Mucosa of stomach (tissue), 1 donor: Measurements from ENCODE around the gene CGNL1.

Experiments
- H3K27me3 ChIP-seq: one replicate; pipeline ENCODE4 v1.7.0; 2013; ENCODE audit warnings: mild to moderate bottlenecking, low read length; ENCODE audit not compliant: control insufficient read depth, insufficient read depth
- H3K36me3 ChIP-seq: one replicate; pipeline ENCODE4 v1.7.0; 2013; ENCODE audit warnings: low read length; ENCODE audit not compliant: control insufficient read depth, insufficient read depth
- H3K4me1 ChIP-seq: one replicate; pipeline ENCODE4 v1.7.0; 2013; ENCODE audit warnings: mild to moderate bottlenecking, low read length; ENCODE audit not compliant: control insufficient read depth, insufficient read depth
- H3K4me3 ChIP-seq: one replicate; pipeline ENCODE4 v1.7.0; 2013; ENCODE audit warnings: low read length
- H3K9ac ChIP-seq: one replicate; pipeline ENCODE4 v1.7.0; 2013; ENCODE audit warnings: mild to moderate bottlenecking, low read length, moderate library complexity
- H3K9me3 ChIP-seq: one replicate; pipeline ENCODE4 v1.7.0; 2013; ENCODE audit warnings: mild to moderate bottlenecking, low read length, moderate library complexity; ENCODE audit not compliant: control insufficient read depth
- donor health status: Pancreatic carcinoma.

CGNL1 gene

DNA sequence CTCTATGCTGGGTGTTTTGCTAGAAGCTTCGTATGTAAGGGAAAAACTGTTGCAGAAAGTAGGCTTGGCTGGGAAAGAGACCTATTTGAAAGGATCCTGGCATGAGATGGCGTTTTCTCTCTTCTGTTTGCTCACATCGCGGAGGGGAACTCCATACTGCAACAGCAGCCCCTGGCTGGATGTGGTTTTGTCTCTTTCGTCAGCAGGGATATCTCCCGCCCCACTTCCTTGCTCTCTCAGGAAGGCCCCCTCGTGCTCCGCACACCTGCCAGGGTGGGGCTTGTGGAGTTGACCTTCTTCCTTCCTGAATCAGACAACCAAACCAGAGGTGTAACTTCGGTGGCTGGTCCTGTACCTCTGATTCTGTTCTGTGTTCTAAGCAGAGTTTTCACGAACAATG, 189.0 kb downstream of the CGNL1 start:
- no peaks in the 10 kb centered on the region for H3K36me3 ChIP-seq
- H3K9ac ChIP-seq, result no peak overlapping the region
- H3K9me3 ChIP-seq, result no peaks in the 10 kb centered on the region
- H3K4me3 ChIP-seq, result no peak overlapping the region
- H3K4me1 ChIP-seq, result peaks cover 44% of the 10 kb centered on the region
- H3K27me3 ChIP-seq, result no peaks in the 10 kb centered on the region

- Histone ChIP-seq H3K9ac (no peak overlapping the region), H3K36me3 (no peaks in the 10 kb centered on the region), H3K4me1 (peaks cover 37% of the 10 kb centered on the region), H3K9me3 (no peaks in the 10 kb centered on the region), H3K4me3 (no peak overlapping the region), H3K27me3 (no peaks in the 10 kb centered on the region)
Measured at GRCh38 chr15:57566834-57567233, 190.5 kb downstream of the CGNL1 start.

DNA sequence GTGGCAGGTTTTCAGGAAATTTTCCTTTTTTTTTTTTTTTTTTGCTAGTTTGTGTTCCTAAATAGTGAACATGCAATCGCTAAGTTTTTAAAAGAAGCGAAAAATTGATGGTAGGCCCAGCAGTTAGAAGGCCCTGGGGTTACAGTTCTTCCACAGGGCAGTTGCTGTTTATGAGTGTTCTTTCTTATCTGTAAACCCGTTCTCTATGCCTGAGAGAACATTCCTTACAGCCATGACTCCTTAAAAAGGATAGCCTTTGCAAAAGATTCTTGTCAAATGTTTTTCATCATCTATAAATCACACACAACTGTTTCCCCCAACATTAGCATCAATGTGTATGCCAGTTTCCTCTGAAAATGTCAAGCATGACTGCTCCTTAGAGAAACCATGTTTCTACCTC, 191.6 kb downstream of the CGNL1 start:
- Histone ChIP-seq H3K4me3 (no peak overlapping the region), H3K27me3 (no peaks in the 10 kb centered on the region), H3K9ac (no peak overlapping the region), H3K36me3 (no peaks in the 10 kb centered on the region), H3K4me1 (peaks cover 27% of the 10 kb centered on the region), H3K9me3 (no peaks in the 10 kb centered on the region)

- Histone ChIP-seq H3K9me3 (no peaks in the 10 kb centered on the region), H3K4me3 (no peak overlapping the region), H3K36me3 (no peaks in the 10 kb centered on the region), H3K4me1 (peaks cover 23% of the 10 kb centered on the region), H3K9ac (no peak overlapping the region), H3K27me3 (no peaks in the 10 kb centered on the region)
Measured at GRCh38 chr15:57568299-57568698, 192.0 kb downstream of the CGNL1 start.

GRCh38 chr15:57570340-57570739, 194.0 kb downstream of the CGNL1 start:
- Histone ChIP-seq H3K4me3 (no peak overlapping the region), H3K27me3 (no peaks in the 10 kb centered on the region), H3K4me1 (peaks cover 13% of the 10 kb centered on the region), H3K9me3 (no peaks in the 10 kb centered on the region), H3K9ac (no peak overlapping the region), H3K36me3 (no peaks in the 10 kb centered on the region)

DNA sequence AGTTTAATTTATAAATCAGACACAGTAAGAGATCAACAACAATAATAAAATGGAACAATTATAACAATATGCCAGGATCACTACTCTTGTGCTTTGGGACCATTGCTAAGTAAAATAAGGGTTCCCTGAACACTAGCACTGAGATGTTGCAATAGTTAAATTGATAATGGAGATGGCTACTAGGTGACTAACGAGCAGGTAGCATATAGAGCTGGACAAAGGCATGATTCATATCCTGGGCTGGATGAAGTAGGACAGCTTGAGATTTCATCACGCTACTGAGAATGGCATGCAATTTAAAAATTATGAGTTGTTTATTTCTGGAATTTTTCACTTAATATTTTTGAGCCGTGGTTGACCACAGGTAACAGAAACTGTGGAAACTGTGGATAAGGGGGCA, 194.7 kb downstream of the CGNL1 start:
- no peak overlapping the region for H3K4me3 ChIP-seq
- no peaks in the 10 kb centered on the region for H3K27me3 ChIP-seq
- H3K9ac ChIP-seq, result no peak overlapping the region
- H3K9me3 ChIP-seq, result no peaks in the 10 kb centered on the region
- H3K36me3 ChIP-seq, result no peaks in the 10 kb centered on the region
- H3K4me1 ChIP-seq, result peaks cover 7% of the 10 kb centered on the region

GRCh38 chr15:57571725-57572124, 195.4 kb downstream of the CGNL1 start:
- no peak overlapping the region for H3K4me3 ChIP-seq
- H3K36me3 ChIP-seq, result no peaks in the 10 kb centered on the region
- H3K4me1 ChIP-seq, result peaks cover 6% of the 10 kb centered on the region
- H3K9ac ChIP-seq, result no peak overlapping the region
- no peaks in the 10 kb centered on the region for H3K9me3 ChIP-seq
- no peaks in the 10 kb centered on the region for H3K27me3 ChIP-seq

GRCh38 chr15:57572468-57572867, 196.2 kb downstream of the CGNL1 start:
- H3K9me3 ChIP-seq, result no peaks in the 10 kb centered on the region
- H3K4me3 ChIP-seq, result no peak overlapping the region
- no peaks in the 10 kb centered on the region for H3K36me3 ChIP-seq
- H3K9ac ChIP-seq, result no peak overlapping the region
- H3K27me3 ChIP-seq, result no peaks in the 10 kb centered on the region
- H3K4me1 ChIP-seq, result no peaks in the 10 kb centered on the region

DNA sequence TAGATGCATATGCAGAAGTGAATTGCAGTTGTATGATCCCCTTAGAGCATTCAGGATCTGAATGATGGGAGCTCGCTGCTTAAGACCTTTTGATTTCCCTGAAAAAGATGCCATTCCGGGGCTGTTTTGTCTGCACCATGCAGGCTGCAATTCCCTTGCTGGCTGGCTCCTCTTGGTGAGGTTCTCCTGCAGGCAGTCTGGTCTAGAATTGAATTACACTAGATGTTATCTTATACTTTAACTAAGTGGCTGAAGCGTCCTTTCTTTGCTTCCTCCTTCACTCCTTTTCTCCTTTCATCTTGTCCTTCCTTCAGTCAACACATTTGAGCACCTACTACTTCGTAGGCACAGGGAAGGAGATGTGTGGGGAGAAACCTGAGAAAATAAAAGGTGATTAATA, 196.8 kb downstream of the CGNL1 start:
- Histone ChIP-seq H3K4me3 (no peak overlapping the region), H3K9ac (no peak overlapping the region), H3K9me3 (no peaks in the 10 kb centered on the region), H3K36me3 (no peaks in the 10 kb centered on the region), H3K27me3 (no peaks in the 10 kb centered on the region), H3K4me1 (no peaks in the 10 kb centered on the region)

GRCh38 chr15:57575363-57575762, 199.1 kb downstream of the CGNL1 start:
- no peak overlapping the region for H3K4me3 ChIP-seq
- no peaks in the 10 kb centered on the region for H3K27me3 ChIP-seq
- H3K36me3 ChIP-seq, result no peaks in the 10 kb centered on the region
- no peaks in the 10 kb centered on the region for H3K9me3 ChIP-seq
- no peak overlapping the region for H3K9ac ChIP-seq
- peaks cover 18% of the 10 kb centered on the region for H3K4me1 ChIP-seq

- Histone ChIP-seq H3K4me1 (peaks cover 37% of the 10 kb centered on the region), H3K27me3 (no peaks in the 10 kb centered on the region), H3K9ac (no peak overlapping the region), H3K9me3 (no peaks in the 10 kb centered on the region), H3K36me3 (no peaks in the 10 kb centered on the region), H3K4me3 (no peak overlapping the region)
Measured at GRCh38 chr15:57578288-57578900, 202.1 kb downstream of the CGNL1 start.

DNA sequence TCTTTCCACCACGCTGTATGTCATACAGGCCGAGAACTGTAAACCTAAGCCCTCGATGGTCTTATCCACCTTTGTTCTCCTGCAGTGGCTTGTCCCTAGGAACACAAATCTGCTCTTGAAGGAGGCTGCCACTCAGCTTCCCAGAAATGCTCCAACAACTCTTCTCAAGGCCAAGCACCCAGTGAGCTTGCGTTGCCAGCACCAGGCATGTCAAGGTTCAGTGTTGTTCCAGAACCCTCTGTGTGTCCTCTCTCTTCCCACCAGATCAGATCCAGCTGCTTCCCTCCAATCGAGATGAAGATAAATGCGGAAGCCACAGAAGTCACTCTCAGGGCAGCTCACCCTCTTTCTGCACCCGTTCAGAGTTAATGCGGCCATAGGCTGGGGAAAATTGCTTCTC, 204.1 kb downstream of the CGNL1 start:
- Histone ChIP-seq H3K4me1 (peaks cover 37% of the 10 kb centered on the region), H3K9me3 (no peaks in the 10 kb centered on the region), H3K36me3 (no peaks in the 10 kb centered on the region), H3K9ac (no peak overlapping the region), H3K27me3 (no peaks in the 10 kb centered on the region), H3K4me3 (no peak overlapping the region)

- no peak overlapping the region for H3K4me3 ChIP-seq
- no peaks in the 10 kb centered on the region for H3K9me3 ChIP-seq
- H3K9ac ChIP-seq, result no peak overlapping the region
- H3K36me3 ChIP-seq, result no peaks in the 10 kb centered on the region
- no peaks in the 10 kb centered on the region for H3K27me3 ChIP-seq
- peaks cover 37% of the 10 kb centered on the region for H3K4me1 ChIP-seq
Measured at GRCh38 chr15:57580866-57581265, 204.6 kb downstream of the CGNL1 start.
